PC-9 (cell line): ENCODE measurements around the gene ADNP.

Experiments used
- CTCF ChIP-seq: fragments of 200-600 bp; sonication (generic); conservative IDR thresholded peaks from 2 replicates; pipeline ENCODE4 v1.6.1; 2017; ENCODE audit warnings: mixed run types, antibody characterized with exemption, mild to moderate bottlenecking, moderate library complexity
- EZH2 ChIP-seq: fragments of 200-600 bp; sonication (generic); IDR thresholded peaks from 2 replicates; pipeline ENCODE4 v1.8.0; 2017; ENCODE audit warnings: antibody characterized with exemption, low read depth

DNA sequence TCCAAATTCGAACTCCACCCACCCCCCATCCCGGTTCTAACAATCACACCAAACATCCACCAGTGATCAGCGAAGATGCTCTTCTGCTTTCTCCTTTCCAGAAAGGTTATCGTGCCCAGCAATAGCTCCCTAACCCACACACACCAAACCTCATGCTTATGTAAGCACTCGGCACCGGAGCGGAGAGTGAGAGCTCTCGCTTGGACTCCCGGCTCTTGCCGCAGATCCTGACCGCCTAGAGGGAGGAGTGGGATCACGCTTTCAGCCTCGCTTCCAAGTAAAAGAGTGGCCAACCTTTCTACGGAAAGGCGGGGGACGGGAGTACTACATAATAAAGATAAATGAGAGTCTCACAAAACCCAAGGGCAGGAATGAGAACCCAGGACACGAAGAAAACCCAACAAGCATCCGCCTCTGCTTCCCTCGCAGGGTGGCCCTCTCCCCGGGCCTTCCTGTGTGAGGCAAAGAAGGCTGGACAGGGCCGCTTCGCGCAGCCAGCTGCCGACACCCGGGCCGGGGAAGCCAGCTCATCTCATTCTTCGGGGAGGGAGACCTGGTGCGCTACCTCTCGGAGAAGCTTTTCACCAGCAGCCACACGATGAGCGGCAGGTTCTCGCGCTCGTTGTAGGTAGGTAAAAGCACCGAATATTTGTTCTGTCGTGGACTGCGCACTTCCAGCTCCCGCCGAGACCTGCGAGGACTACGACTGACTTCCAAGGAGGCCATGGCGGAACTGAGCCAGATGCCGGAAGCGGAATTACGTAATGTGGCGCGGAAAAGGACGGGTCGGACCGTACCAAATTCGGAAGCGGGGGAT, 26.8 kb upstream of the ADNP start, which contains the start of gene DPM1:
- TF ChIP-seq CTCF (no peak), EZH2 (no peak)
